ENCODE results near the gene ANXA2R. TPM values are rescaled to one million over a fixed set of nuclear protein-coding genes. Genes with fewer than 3 reads are reported as not detected.

Gene ANXA2R
- total and polyA plus RNA-seq, 9 of the 15 experiments (the other 6 are each of a cell fraction or from before 2014, with no cell fraction given): 2.1 to 4.8 (median 3.4) TPM

DNA sequence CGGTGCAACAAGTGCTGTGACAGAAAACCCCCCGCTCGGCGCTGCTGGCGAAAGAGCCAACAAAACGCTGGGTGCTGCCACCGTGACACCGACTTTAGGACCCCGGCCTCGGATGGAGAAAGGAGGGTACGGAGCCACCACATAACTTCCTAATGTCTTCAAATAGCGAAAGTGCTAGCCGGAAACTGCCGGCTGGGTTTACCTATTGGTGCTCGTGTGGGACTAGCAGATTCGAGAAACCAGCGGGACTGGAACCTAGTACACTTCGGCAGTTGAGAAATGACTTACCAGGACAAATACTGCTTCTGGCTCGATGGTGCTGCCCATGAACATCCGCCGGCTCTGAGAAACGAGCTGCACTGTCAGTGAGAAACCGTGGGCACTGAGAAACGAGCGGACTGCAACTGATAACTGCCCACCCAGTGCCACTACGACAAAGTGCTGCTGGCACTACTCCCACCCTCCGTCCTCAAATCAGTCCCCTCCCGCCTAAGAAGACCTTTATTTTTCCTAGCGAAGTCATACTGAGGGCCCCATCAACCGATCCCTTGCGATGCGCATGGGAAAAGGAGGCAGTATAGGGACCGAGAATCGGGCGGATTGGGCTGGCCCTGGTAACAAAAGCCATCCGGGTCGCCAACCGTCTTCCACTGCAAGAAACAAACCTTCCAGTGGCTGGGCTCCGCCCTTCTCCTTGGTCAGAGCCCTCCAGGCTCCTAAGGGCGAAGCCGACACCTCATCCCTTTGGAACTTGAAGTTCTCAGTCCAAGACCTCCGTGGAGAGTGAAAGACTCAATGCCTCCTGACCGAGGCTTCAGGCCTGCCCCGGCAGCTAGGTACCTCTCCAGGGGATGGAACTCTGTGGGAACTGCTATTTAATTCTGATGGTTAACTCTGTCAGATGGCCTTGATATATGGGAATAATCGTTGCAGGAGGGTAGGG, 27.0 kb upstream of the ANXA2R start (continued):
- TF ChIP-seq, protein P1, sequence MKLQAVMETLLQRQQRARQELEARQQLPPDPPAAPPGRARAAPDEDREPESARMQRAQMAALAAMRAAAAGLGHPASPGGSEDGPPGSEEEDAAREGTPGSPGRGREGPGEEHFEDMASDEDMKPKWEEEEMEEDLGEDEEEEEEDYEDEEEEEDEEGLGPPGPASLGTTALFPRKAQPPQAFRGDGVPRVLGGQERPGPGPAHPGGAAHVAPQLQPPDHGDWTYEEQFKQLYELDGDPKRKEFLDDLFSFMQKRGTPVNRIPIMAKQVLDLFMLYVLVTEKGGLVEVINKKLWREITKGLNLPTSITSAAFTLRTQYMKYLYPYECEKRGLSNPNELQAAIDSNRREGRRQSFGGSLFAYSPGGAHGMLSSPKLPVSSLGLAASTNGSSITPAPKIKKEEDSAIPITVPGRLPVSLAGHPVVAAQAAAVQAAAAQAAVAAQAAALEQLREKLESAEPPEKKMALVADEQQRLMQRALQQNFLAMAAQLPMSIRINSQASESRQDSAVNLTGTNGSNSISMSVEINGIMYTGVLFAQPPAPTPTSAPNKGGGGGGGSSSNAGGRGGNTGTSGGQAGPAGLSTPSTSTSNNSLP (IDR thresholded peaks at IDR 0.05; ENCODE audit: borderline replicate concordance, low read depth, low read length): 0 out of 2 replicates have a peak, but pooled peaks have one; percentile 29
- no peak for TF ChIP-seq NFXL1 (CRISPR knock-in tag; IDR thresholded peaks at IDR 0.05)
- TF ChIP-seq PCBP1 (IDR thresholded peaks at IDR 0.05; ENCODE audit: low read depth, low read length, poor library complexity, severe bottlenecking): no peak
- TF ChIP-seq, protein P2, sequence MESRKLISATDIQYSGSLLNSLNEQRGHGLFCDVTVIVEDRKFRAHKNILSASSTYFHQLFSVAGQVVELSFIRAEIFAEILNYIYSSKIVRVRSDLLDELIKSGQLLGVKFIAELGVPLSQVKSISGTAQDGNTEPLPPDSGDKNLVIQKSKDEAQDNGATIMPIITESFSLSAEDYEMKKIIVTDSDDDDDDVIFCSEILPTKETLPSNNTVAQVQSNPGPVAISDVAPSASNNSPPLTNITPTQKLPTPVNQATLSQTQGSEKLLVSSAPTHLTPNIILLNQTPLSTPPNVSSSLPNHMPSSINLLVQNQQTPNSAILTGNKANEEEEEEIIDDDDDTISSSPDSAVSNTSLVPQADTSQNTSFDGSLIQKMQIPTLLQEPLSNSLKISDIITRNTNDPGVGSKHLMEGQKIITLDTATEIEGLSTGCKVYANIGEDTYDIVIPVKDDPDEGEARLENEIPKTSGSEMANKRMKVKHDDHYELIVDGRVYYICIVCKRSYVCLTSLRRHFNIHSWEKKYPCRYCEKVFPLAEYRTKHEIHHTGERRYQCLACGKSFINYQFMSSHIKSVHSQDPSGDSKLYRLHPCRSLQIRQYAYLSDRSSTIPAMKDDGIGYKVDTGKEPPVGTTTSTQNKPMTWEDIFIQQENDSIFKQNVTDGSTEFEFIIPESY (CRISPR knock-in tag; IDR thresholded peaks at IDR 0.05): no peak
- TF ChIP-seq, protein P3, sequence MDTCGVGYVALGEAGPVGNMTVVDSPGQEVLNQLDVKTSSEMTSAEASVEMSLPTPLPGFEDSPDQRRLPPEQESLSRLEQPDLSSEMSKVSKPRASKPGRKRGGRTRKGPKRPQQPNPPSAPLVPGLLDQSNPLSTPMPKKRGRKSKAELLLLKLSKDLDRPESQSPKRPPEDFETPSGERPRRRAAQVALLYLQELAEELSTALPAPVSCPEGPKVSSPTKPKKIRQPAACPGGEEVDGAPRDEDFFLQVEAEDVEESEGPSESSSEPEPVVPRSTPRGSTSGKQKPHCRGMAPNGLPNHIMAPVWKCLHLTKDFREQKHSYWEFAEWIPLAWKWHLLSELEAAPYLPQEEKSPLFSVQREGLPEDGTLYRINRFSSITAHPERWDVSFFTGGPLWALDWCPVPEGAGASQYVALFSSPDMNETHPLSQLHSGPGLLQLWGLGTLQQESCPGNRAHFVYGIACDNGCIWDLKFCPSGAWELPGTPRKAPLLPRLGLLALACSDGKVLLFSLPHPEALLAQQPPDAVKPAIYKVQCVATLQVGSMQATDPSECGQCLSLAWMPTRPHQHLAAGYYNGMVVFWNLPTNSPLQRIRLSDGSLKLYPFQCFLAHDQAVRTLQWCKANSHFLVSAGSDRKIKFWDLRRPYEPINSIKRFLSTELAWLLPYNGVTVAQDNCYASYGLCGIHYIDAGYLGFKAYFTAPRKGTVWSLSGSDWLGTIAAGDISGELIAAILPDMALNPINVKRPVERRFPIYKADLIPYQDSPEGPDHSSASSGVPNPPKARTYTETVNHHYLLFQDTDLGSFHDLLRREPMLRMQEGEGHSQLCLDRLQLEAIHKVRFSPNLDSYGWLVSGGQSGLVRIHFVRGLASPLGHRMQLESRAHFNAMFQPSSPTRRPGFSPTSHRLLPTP (IDR thresholded peaks at IDR 0.05; ENCODE audit: borderline replicate concordance, extremely low read depth, insufficient read length): no peak
- peak; percentile 98 for TF ChIP-seq DIDO1 (tag; IDR thresholded peaks at IDR 0.05; ENCODE audit: low read depth)
- no peak for TF ChIP-seq MCM5 (IDR thresholded peaks at IDR 0.05; ENCODE audit: low read depth)
- TF ChIP-seq JUNB (CRISPR knock-in tag; conservative IDR thresholded peaks at IDR 0.05): no peak
- TF ChIP-seq, protein P4, sequence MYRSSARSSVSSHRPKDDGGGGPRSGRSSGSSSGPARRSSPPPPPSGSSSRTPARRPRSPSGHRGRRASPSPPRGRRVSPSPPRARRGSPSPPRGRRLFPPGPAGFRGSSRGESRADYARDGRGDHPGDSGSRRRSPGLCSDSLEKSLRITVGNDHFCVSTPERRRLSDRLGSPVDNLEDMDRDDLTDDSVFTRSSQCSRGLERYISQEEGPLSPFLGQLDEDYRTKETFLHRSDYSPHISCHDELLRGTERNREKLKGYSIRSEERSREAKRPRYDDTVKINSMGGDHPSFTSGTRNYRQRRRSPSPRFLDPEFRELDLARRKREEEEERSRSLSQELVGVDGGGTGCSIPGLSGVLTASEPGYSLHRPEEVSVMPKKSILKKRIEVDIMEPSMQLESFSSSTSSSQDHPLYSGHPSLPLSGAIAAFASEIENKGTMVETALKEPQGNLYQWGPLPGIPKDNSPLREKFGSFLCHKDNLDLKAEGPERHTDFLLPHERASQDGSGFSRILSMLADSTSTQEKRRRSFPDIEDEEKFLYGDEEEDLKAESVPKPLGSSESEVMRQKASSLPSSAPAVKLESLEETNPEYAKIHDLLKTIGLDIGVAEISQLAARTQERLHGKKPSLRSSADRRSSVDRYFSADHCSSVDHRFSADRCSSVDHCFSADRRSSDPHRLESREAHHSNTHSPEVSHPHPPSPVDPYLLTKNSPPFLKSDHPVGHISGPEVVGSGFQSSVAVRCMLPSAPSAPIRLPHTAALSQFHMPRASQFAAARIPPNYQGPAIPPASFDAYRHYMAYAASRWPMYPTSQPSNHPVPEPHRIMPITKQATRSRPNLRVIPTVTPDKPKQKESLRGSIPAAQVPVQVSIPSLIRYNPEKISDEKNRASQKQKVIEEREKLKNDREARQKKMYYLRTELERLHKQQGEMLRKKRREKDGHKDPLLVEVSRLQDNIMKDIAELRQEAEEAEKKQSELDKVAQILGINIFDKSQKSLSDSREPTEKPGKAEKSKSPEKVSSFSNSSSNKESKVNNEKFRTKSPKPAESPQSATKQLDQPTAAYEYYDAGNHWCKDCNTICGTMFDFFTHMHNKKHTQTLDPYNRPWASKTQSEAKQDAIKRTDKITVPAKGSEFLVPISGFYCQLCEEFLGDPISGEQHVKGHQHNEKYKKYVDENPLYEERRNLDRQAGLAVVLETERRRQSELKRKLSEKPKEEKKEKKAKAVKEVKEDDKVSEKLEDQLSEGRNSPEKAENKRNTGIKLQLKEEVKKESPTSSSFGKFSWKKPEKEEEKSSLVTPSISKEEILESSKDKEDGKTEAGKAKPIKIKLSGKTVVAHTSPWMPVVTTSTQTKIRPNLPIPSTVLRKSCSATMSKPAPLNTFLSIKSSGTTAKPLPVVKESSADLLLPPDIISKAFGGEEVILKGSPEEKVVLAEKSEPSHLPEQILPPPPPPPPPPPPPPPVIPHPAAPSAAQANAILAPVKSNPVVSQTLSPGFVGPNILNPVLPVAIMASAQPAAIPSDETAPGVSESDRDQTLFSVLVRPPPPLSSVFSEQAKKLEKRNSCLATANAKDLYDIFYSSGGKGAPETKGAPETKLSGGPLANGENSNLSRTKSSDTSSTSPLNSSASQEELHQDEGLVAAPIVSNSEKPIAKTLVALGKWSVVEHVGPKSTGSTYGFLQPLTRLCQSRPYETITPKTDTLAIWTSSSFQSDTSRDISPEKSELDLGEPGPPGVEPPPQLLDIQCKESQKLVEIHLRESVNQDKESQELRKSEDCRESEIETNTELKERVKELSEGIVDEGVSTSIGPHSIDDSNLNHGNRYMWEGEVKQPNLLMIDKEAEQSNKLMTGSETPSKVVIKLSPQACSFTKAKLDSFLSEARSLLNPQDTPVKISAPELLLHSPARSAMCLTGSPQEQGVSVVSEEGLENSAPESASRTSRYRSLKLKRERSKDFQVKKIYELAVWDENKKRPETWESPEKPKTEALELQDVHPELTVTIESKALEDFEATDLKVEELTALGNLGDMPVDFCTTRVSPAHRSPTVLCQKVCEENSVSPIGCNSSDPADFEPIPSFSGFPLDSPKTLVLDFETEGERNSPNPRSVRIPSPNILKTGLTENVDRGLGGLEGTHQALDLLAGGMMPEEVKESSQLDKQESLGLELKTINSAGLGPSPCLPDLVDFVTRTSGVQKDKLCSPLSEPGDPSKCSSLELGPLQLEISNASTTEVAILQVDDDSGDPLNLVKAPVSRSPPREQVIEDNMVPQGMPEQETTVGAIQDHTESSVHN (IDR thresholded peaks at IDR 0.05; ENCODE audit: borderline replicate concordance in 1 of 2, low read depth in 1 of 2): no peak
- no peak for TF ChIP-seq MAFF (IDR thresholded peaks at IDR 0.05; ENCODE audit: low read length)

Data from K562 (cell line).